ENCODE measurements around the gene CRYGS. TPM values are rescaled to one million over a fixed set of nuclear protein-coding genes. Genes with fewer than 3 reads are reported as not detected.

CRYGS gene
- total RNA-seq, 1 donor from 2014 or later = 3.9 TPM

DNA sequence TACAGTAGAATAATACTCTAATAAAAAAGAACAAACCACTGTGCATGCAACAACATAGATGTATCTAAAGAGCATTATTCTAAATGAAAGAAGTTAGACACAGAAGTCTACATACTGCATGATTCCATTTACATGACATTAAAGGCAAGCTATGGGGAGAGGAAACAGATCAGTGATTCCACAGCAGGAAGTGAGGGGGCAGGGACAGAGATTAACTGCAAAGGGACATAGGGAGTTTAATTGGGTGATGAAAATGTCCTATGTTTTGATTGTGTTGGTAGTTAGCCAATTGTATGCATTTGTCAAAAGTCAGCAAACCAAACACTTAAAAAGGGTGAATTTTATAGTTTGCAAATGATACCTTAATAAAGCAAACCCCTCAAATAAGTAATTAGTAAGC is 13.8 kb downstream of the CRYGS start:
- Mint-ChIP-seq H3K27me3 (peaks cover 4% of the 10 kb centered on the region), H3K36me3 (ENCODE audit: insufficient read depth) (no peaks in the 10 kb centered on the region), H3K4me1 (ENCODE audit: low read depth) (peaks cover 14% of the 10 kb centered on the region), H3K27ac (no peak overlapping the region), H3K4me3 (ENCODE audit: low read depth) (no peak overlapping the region), H3K9me3 (ENCODE audit: low read depth) (peaks cover 7% of the 10 kb centered on the region)
- no peak for TF ChIP-seq CTCF (IDR thresholded peaks at IDR 0.05; ENCODE audit: unreplicated experiment)
- DNase-seq (ENCODE audit: low spot score, unreplicated experiment) = no peak

GRCh38 chr3:186529201-186529999 is 14.8 kb downstream of the CRYGS start:
- peaks cover 4% of the 10 kb centered on the region for H3K27me3 Mint-ChIP-seq
- H3K4me3 Mint-ChIP-seq (ENCODE audit: low read depth) = no peak overlapping the region
- no peaks in the 10 kb centered on the region for H3K36me3 Mint-ChIP-seq (ENCODE audit: insufficient read depth)
- H3K9me3 Mint-ChIP-seq (ENCODE audit: low read depth) = peaks cover 7% of the 10 kb centered on the region
- TF ChIP-seq CTCF (IDR thresholded peaks at IDR 0.05; ENCODE audit: unreplicated experiment) = peak; percentile 17
- H3K27ac Mint-ChIP-seq = no peak overlapping the region
- no peak for DNase-seq (ENCODE audit: low spot score, unreplicated experiment)
- H3K4me1 Mint-ChIP-seq (ENCODE audit: low read depth) = peaks cover 24% of the 10 kb centered on the region

DNA sequence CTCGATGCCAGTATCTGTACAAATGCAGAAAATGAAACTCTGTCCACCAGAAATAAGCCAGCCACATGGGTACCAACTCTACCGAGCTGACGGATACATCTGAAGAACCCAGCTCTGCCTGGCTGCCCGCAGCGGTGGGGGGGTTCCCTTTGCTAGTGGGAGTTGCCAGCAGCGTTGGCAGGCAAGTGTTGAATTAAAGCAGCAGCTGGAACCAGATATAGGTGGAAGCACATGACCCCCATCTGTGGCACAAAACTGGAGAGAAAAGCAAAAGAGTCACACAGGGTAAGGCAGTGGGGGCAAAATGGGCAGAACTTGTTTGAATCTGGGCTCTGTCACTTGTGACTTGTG is 17.9 kb downstream of the CRYGS start:
- Mint-ChIP-seq H3K4me3 (ENCODE audit: low read depth) (no peak overlapping the region), H3K9me3 (ENCODE audit: low read depth) (peaks cover 7% of the 10 kb centered on the region), H3K4me1 (ENCODE audit: low read depth) (peaks cover 27% of the 10 kb centered on the region), H3K27me3 (peaks cover 4% of the 10 kb centered on the region), H3K36me3 (ENCODE audit: insufficient read depth) (no peaks in the 10 kb centered on the region), H3K27ac (no peak overlapping the region)
- TF ChIP-seq CTCF (IDR thresholded peaks at IDR 0.05; ENCODE audit: unreplicated experiment) = no peak
- no peak for DNase-seq (ENCODE audit: low spot score, unreplicated experiment)

DNA sequence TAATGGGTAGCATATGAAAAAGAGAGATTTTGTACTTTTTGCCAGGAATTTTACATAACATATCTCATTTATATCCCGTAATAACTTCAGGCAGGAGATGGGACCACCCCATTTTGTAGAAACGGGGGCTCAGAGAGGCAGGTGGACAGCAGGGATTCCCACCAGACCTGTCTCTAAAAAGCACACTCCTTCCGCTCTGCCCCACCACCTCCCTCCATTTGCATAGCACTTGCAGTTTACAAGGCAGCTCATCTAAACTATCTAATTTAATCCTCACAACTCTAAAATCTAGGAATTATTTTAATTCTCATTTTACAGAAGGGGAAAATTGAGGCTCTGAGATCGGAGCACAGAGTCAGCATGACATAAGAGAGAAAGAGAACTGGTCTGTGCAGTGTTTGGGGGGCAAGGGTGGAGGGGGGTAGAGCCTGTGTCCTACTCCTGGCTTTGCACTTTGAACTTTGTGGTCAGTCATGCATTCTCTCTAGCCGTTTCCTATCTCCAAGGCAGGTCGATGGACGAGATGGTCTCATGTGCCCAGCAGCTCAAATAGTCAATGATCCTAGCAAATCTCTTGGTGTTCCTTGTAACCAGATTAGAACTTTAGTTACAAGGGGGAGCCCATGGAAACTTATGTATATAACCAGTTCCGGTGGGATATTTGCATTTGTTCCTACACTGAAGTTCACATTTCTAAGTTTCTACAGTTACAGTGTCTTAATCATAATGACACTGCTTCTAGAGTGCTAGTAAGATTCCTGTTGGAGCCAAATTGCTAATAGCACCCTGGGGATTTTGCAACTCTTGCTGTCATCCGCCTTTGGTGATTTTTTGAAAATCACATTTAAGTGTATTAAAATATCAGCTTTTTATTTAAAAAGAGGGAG is 18.6 kb downstream of the CRYGS start:
- no peak for DNase-seq (ENCODE audit: low spot score, unreplicated experiment)
- TF ChIP-seq CTCF (IDR thresholded peaks at IDR 0.05; ENCODE audit: unreplicated experiment) = no peak
- Mint-ChIP-seq H3K9me3 (ENCODE audit: low read depth) (peaks cover 7% of the 10 kb centered on the region), H3K4me1 (ENCODE audit: low read depth) (peaks cover 27% of the 10 kb centered on the region), H3K36me3 (ENCODE audit: insufficient read depth) (no peaks in the 10 kb centered on the region), H3K27ac (peak overlapping the region; percentile 57), H3K27me3 (peaks cover 8% of the 10 kb centered on the region), H3K4me3 (ENCODE audit: low read depth) (no peak overlapping the region)

DNA sequence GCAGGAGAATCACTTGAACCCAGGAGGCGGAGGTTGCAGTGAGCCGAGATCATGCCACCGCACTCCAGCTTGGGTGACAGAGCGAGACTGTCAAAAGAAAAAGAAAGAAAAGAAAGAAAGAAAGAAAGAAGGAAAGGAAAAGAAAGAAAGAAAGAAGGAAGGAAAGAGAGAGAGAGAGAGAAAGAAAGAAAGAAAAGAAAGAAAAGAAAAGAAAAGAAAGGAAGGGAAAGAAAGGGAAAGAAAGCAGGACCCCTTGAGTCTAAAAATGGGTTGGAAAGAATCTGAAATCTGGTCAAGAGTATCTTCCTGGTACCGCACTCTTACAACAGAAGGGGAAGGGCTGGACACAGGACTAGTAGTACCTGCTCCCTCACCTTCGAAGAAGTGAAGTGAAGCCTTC is 19.6 kb downstream of the CRYGS start:
- H3K9me3 Mint-ChIP-seq (ENCODE audit: low read depth) = peaks cover 7% of the 10 kb centered on the region
- H3K27ac Mint-ChIP-seq = peak overlapping the region; percentile 47
- H3K4me3 Mint-ChIP-seq (ENCODE audit: low read depth) = no peak overlapping the region
- peaks cover 27% of the 10 kb centered on the region for H3K4me1 Mint-ChIP-seq (ENCODE audit: low read depth)
- H3K27me3 Mint-ChIP-seq = peaks cover 10% of the 10 kb centered on the region
- no peak for TF ChIP-seq CTCF (IDR thresholded peaks at IDR 0.05; ENCODE audit: unreplicated experiment)
- no peaks in the 10 kb centered on the region for H3K36me3 Mint-ChIP-seq (ENCODE audit: insufficient read depth)
- DNase-seq (ENCODE audit: low spot score, unreplicated experiment) = no peak
